Stimulated activated CD8-positive, alpha-beta memory T cell treated with anti-CD3 and anti-CD28 coated beads, Interleukin-4, amount 100 ng/mL, for 24 hours (primary cell): ENCODE measurements around the gene TTC22.

Source experiments
- DNase-seq: peaks from one replicate; pipeline ENCODE4 v3.0.0-alpha.2; 2020; ENCODE audit warnings: low read depth

Gene TTC22

GRCh38 chr1:54751426-54751825 lies 49.7 kb downstream of the TTC22 start:
- no peak for DNase-seq

- DNase-seq = no peak
These were observed 50.5 kb downstream of the TTC22 start for GRCh38 chr1:54750596-54750995.

GRCh38 chr1:54748094-54748835 lies 52.9 kb downstream of the TTC22 start:
- no peak for DNase-seq

GRCh38 chr1:54745864-54746263 lies 55.3 kb downstream of the TTC22 start:
- no peak for DNase-seq

GRCh38 chr1:54745274-54745673 lies 55.8 kb downstream of the TTC22 start:
- DNase-seq = no peak

GRCh38 chr1:54744696-54745095 lies 56.4 kb downstream of the TTC22 start:
- no peak for DNase-seq

GRCh38 chr1:54743416-54744226 lies 57.5 kb downstream of the TTC22 start:
- no peak for DNase-seq

GRCh38 chr1:54742282-54742681 lies 58.8 kb downstream of the TTC22 start:
- DNase-seq = no peak

GRCh38 chr1:54741531-54741930 lies 59.6 kb downstream of the TTC22 start:
- DNase-seq = no peak

GRCh38 chr1:54738244-54738643 lies 62.9 kb downstream of the TTC22 start:
- DNase-seq = no peak

GRCh38 chr1:54736685-54737084 lies 64.4 kb downstream of the TTC22 start:
- no peak for DNase-seq
